HG02852 (cell line): ENCODE data around the gene PHLPP1.
A peak's percentile ranks its signal among the peaks of the same experiment; 100 is the strongest.

ENCODE experiments used
- ATAC-seq: cut with Tn5 transposase; IDR thresholded peaks from one replicate; pipeline ENCODE4 v1.9.1; 2021; ENCODE audit warnings: mild to moderate bottlenecking, moderate library complexity; ENCODE audit not compliant: unreplicated experiment

PHLPP1 gene

DNA sequence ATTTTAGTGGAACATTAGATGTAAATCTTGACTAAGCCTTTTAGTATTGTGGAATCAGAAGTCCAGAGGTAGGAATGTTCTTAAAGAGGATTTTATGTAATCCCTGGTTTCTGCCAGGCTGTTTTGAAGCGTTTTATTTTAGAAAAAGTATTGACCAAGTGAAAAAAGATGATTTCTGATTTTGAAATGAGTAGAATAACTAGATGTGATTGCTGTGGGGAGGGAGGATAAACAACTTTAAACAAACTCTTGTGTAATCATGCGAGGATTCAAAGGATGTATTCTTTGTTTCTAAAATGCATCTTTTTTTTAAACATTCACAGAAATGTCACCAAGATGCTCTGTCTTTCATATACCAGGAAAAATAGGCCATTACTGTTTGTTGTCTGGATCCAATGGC lies 53.9 kb downstream of the PHLPP1 start:
- ATAC-seq: no peak

- peak; percentile 85 for ATAC-seq
These were observed 56.3 kb downstream of the PHLPP1 start for GRCh38 chr18:62771494-62772270.

- ATAC-seq: no peak
These were observed 57.7 kb downstream of the PHLPP1 start for GRCh38 chr18:62772860-62773584.

GRCh38 chr18:62773691-62774090 lies 58.4 kb downstream of the PHLPP1 start:
- ATAC-seq: no peak

DNA sequence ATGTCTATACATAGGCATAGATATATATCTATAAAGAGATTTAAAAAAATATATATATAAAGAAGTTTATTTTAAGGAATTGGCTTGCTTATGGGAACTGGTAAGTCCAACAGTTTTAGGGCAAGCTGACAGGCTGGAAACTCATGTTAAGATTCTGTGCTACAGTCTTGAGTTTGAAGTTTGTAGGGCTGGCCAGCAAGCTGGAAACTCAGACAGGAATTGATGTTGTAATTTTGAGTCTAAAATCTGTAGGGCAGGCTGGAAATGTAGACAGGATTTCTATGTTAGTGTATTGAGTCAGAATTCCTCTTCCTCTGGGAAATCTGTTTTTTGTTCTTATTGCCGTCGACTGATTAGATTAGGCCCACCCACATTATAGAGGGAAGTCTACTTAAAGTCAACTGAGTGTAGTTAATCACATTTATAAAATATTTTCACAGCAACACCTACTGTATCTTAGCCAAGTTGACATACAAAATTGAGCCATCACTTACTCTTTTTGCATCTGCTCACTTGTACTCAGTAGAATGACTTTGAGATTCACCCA lies 60.8 kb downstream of the PHLPP1 start:
- no peak for ATAC-seq

DNA sequence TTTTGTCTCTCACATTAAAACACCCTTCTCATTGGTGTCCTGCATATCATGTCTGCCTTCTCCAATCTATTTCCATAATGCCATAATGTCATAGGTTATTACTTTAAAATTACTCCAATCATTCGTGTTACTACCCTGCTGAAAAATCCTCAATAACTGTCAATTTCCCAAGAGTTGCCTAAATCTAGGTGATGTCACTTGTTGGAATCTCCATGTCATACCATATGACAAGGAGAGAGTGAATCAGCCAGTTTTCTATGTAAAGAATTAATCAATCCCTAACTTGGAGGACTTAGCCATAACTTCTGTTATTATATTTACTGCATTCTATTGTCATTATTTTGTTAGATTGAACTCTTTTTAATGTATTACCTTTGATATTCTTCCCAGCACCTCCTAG lies 62.5 kb downstream of the PHLPP1 start:
- no peak for ATAC-seq

- no peak for ATAC-seq
These were observed 63.9 kb downstream of the PHLPP1 start for GRCh38 chr18:62778976-62779869.

- no peak for ATAC-seq
These were observed 65.9 kb downstream of the PHLPP1 start for GRCh38 chr18:62781262-62781661.

- ATAC-seq: no peak
These were observed 66.6 kb downstream of the PHLPP1 start for GRCh38 chr18:62781893-62782292.

- ATAC-seq: peak; percentile 55
These were observed 69.1 kb downstream of the PHLPP1 start for GRCh38 chr18:62784338-62784965.

- ATAC-seq: no peak
These were observed 69.6 kb downstream of the PHLPP1 start for GRCh38 chr18:62784966-62785413.

DNA sequence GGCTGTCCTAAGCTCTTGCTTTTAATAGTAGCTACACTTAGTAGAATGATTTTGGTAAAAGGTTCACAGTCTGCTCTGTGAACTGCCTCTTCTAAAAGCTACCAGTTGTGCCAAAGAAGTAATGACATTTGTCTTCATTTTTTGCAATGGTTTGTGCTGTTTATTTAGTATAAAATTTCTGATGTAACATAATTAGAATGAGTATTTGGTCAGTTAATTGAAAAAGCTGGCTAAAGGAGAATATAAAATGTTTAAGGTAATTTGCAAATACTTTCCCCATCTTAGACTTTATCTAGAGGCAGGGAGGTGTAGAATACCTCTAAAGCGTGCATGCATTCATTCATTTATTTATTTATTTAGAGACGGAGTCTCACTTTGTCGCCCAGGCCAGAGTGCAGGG lies 71.3 kb downstream of the PHLPP1 start:
- no peak for ATAC-seq

- no peak for ATAC-seq
These were observed 72.8 kb downstream of the PHLPP1 start for GRCh38 chr18:62788111-62788510.

GRCh38 chr18:62788876-62789275 lies 73.5 kb downstream of the PHLPP1 start:
- no peak for ATAC-seq

DNA sequence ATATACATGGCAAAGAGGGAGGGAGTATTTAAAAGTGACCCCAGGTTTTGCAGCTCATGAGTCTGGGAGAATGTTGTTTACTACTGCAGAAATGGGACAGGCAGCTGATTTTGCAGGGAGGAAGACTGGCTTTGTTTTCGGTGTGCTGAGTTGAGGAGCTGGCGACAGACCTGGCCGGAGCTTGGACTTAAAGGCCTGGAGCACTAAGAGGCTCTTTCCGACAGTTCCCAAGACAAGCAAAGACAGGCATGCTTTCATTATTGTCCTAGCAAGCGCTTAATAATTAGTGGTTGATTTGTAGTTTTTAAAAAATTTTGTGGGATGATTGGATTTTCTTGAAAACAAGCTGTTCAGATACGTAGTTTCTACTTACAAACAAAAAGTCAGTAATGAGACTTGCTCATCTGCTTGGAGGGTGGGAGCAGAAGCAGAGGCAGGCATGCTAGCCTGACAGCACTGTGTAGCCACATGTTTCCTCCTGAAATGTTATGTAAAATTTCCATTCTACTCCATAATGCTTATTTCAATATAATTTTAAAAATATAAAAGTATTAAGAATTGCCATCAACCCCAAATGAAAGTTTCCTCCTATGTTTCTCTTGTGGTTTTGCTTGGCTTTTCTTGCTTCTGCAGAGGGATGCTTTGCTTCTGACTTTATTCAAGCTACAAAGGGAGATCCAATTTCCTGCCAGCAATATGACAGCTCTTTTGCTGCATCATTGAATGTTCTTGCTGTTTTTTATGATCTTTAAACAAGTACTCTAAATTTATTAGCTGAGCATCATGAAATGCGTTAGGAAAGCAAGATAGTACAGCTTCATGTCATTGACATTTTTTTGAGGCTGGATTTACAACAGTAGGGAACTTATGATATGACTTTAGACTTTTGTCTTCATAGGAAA lies 75.8 kb downstream of the PHLPP1 start:
- no peak for ATAC-seq

- no peak for ATAC-seq
These were observed 76.7 kb downstream of the PHLPP1 start for GRCh38 chr18:62792016-62792415.

DNA sequence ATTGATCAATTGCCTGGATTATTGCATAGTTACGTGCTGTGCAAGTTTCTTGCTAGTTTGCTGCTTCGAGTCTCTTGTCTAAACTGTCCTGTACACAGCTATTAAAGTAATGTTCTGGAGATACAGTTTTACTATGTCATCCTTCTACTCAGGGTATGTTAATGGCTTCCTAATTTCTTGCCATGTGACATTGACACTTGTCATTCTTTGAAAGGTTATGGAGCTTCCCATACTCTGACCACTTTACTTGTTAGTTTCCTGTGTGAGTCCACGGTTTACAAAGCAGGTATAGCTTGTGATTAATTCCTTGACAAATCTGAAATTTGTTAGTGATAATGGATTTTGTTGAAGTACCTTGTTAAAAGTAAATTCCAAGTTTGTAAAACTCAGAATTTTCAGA lies 80.5 kb downstream of the PHLPP1 start:
- ATAC-seq: no peak

- ATAC-seq: no peak
These were observed 80.9 kb downstream of the PHLPP1 start for GRCh38 chr18:62796216-62796621.

DNA sequence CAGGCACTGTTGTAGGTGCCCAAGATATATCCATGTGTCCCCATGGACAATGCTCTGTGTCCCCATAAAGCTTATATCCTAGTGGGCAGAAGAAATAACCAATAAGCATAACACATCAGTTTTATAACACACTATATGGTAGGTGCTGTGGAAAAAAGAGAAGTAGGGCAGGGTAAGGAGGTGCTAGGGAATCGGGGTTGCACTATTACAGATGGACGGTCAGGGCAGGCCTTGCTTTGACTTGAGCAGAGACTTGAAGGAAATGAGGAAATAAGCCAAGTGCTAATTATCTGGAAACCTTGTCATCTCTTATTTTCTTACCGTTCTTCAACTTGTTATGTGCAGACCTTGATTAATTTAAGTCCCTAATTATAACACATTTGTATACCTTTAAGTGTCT lies 82.0 kb downstream of the PHLPP1 start:
- no peak for ATAC-seq

DNA sequence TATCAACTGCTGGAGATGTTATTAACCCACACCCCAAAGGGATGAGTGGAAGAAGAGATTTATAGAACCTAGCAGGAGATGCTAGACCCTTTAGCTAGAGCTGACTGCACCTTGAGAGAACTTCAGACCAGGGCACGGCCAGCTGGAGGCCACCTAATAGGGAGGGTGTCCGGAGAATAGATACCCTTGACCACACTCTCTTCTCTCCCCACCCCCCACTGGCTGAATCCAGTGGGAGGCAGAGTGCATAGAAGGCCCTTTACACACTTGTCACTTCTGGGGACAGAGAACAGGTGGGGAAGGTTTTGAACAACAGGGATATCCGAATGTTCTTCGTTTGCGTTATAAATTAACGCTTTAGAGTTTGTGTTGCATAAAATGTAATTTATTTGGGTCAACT lies 84.6 kb downstream of the PHLPP1 start:
- ATAC-seq: no peak
